ENCODE data around the gene FADS2.

The FADS2 gene

DNA sequence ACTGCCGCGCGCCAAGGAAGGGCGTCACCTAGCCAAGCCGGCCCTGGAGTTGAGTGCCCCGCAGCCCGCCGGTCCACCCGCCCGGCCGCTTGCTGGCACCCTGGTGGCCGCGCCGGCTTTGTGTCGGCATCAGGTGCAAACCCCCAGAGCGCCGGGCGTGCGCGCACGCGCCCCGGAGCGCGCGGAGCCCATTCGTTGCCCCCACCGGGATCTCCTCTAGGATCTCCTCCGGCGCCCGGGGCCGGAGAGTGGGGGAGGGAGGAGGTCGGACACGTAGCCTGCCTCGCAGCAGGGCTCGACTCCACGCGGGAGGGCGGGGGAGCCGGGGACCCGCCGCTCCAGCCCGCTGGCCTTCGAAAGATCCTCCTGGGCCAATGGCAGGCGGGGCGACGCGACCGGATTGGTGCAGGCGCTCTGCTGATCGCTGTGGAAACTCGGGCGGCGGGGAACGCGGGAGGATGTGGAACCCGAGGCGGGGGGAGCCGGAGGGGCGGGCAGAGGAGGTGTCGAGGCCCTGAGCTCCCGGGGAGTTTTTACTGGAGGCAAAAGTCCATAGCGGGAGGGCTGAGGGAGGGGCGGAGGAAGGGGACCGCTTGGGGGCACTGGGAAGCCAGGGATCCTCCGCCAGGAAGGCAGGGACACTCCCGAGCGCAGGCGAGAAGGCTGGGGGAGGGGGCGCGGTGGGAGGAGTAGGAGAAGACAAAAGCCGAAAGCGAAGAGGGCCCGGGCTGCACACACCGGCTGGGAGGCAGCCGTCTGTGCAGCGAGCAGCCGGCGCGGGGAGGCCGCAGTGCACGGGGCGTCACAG, at the start of gene FADS2:
TSS of gene FADS2 (plus strand) at position 730 of the 808 bp plus-strand sequence. CDS start 91 bp downstream, outside the sequence.
- peak within 1 kb of the TSS; percentile 78 for H3K27ac Mint-ChIP-seq
- H3K36me3 Mint-ChIP-seq (ENCODE audit: low read depth), result peaks cover 1% of the 10 kb centered on the region
- peaks cover 20% of the 10 kb centered on the region for H3K4me1 Mint-ChIP-seq (ENCODE audit: low read depth)
- H3K27me3 Mint-ChIP-seq, result peaks cover 53% of the 10 kb centered on the region
- DNase-seq, result peak; percentile 77
- H3K9me3 Mint-ChIP-seq, result no peaks in the 10 kb centered on the region
- peak within 1 kb of the TSS; percentile 84 for H3K4me3 Mint-ChIP-seq

DNA sequence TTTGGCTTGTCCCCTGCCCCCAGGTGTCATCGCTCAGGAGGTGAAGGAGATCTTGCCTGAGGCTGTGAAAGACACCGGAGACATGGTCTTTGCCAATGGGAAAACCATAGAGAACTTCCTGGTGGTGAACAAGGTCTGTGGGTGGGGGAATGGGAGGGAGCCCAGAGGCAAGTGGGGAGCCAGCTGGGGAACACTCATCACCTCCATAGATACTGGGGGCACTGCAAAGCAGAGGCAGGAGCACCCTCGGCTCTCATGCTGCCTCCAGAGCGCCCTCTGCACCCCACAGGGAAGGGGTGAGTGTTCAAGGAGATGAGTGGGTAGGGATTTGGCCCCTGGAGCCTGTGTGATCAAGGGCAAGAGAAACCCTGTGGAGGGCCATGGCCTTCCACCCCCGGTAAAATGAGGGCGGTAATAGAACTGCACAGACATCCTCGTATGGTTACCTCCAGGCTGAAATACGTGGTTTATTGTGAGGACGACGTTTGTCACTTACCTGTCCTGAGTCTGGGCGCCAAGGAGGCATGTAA, 49.7 kb upstream of the FADS2 start:
- Mint-ChIP-seq H3K27me3 (peaks cover 7% of the 10 kb centered on the region), H3K4me1 (ENCODE audit: low read depth) (peaks cover 16% of the 10 kb centered on the region), H3K27ac (no peak overlapping the region), H3K4me3 (no peak overlapping the region), H3K9me3 (no peaks in the 10 kb centered on the region), H3K36me3 (ENCODE audit: low read depth) (peaks cover 6% of the 10 kb centered on the region)
- no peak for DNase-seq

DNA sequence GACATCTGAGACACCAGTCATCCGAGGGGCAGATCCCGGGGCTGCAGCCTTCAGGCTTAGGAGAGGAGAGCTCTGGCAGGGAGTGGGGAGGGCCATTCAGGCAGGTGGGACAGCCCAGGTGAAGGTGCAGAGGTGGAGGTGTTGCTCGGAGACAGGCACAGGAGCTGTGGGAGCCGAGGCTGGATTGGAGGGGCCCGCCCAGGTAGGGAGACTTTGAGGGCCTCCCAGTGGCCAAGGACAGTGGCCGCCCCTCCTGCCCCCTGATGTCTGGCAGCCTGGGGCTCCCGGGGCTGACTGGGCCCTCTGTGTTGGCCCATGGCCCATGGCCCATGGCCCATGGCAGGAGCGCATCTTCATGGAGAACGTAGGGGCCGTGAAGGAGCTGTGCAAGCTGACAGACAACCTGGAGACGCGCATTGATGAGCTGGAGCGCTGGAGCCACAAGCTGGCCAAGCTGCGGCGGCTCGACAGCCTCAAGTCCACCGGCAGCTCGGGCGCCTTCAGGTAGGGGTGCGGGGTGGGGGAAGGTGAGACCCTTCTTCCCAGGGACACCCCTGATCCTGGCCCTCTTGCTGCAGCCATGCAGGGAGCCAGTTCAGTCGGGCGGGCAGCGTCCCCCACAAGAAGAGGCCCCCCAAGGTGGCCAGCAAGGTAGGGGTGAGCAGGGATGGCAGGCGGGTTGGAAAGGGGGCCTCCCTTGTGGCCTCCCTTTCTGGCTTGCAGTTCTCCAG, 49.0 kb upstream of the FADS2 start:
- Mint-ChIP-seq H3K9me3 (no peaks in the 10 kb centered on the region), H3K4me3 (no peak overlapping the region), H3K27ac (no peak overlapping the region), H3K27me3 (peaks cover 7% of the 10 kb centered on the region), H3K36me3 (ENCODE audit: low read depth) (peaks cover 11% of the 10 kb centered on the region), H3K4me1 (ENCODE audit: low read depth) (peaks cover 16% of the 10 kb centered on the region)
- DNase-seq, result no peak

DNA sequence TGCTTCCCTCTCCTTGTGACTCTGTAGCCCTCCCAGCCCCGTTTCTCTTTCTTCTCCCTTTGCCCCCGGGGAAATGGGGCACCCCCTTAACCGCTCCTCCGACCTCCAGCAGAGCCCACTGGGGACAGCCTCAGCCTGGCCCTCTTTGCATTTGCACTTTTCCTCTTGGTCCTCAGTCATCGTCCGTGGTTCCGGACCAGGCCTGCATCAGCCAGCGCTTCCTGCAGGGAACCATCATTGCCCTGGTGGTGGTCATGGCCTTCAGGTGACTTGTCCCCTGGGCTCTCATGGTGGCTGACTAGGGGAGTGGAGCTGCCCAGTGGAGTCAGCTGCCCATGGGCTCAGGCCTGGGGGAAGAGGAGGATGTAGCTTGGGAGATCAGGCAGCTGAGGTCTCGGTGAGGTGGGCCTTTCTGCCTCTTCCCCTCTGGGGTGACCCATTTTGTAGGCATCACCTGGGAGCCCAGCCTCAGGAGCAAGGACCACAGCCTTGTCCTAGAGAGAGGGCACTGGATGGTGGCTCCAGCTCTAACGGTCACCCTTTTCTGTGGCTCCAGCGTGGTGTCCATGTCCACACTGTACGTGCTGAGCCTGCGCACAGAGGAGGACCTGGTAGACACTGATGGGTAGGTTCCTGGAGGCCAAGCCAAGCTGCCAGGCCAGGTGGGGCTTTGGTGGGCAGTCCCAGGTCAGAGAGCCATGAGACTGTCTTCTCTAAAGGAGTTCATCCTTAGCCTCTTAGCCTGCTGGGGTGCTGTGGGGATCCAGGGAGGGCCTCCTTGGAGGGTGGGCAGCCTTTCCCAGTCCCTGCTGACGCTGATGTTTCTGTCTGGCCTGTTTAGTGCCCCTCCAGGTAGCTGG, 48.2 kb upstream of the FADS2 start:
- H3K4me3 Mint-ChIP-seq, result no peak overlapping the region
- DNase-seq, result no peak
- H3K9me3 Mint-ChIP-seq, result no peaks in the 10 kb centered on the region
- H3K4me1 Mint-ChIP-seq (ENCODE audit: low read depth), result peaks cover 16% of the 10 kb centered on the region
- H3K36me3 Mint-ChIP-seq (ENCODE audit: low read depth), result peaks cover 19% of the 10 kb centered on the region
- peaks cover 7% of the 10 kb centered on the region for H3K27me3 Mint-ChIP-seq
- no peak overlapping the region for H3K27ac Mint-ChIP-seq

DNA sequence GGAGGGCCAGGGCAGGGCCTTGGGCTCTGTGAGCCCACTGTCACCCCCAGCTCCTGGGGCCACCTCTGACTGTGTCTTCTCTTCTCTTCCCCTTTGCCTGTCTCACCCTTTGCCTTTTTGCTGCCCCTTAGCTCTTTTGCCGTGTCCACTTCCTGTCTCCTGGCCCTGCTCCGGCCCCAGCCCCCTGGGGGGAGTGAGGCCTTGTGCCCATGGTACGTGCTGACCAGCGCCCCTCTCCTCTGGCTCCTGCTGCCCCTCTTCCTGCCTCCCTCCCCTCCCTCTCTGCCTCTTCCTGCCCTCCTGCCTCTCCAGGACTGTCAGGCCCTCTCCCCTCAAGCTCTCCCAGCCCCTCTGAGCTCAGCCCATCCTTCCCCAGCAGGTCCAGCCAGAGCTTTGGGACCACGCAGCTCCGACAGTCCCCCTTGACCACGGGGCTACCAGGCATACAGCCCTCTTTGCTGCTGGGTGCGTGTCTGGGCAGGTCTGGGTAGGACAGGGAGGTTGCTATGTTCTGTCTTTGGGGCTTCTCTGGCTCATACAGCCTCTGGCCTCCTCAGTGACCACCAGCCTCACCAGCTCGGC, 47.4 kb upstream of the FADS2 start:
- Mint-ChIP-seq H3K27ac (no peak overlapping the region), H3K36me3 (ENCODE audit: low read depth) (peaks cover 27% of the 10 kb centered on the region), H3K9me3 (no peaks in the 10 kb centered on the region)

DNA sequence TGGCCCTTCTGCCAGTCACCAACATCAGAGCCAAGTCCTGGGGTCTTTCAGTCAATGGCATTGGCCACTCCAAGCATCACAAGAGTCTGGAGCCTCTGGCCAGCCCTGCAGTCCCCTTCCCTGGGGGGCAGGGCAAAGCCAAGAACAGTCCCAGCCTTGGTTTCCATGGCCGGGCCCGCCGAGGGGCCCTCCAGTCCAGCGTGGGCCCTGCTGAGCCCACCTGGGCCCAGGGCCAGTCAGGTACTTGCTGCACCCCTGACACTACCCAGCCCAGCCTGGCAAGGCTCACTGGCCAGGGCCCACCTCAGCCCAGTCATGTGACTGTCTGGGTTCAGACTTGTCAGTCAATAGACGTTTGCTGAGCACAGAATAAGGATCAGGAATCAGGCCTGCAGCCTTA, 46.5 kb upstream of the FADS2 start:
- DNase-seq, result no peak
- H3K4me1 Mint-ChIP-seq (ENCODE audit: low read depth), result peaks cover 14% of the 10 kb centered on the region
- H3K9me3 Mint-ChIP-seq, result no peaks in the 10 kb centered on the region
- H3K36me3 Mint-ChIP-seq (ENCODE audit: low read depth), result peaks cover 36% of the 10 kb centered on the region
- no peak overlapping the region for H3K27ac Mint-ChIP-seq
- peaks cover 6% of the 10 kb centered on the region for H3K27me3 Mint-ChIP-seq
- no peak overlapping the region for H3K4me3 Mint-ChIP-seq

More for the DNA sequence above, 47.4 kb upstream of the FADS2 start:
- Mint-ChIP-seq H3K4me3 (no peak overlapping the region), H3K27me3 (peaks cover 7% of the 10 kb centered on the region), H3K4me1 (ENCODE audit: low read depth) (peaks cover 16% of the 10 kb centered on the region)
- no peak for DNase-seq

DNA sequence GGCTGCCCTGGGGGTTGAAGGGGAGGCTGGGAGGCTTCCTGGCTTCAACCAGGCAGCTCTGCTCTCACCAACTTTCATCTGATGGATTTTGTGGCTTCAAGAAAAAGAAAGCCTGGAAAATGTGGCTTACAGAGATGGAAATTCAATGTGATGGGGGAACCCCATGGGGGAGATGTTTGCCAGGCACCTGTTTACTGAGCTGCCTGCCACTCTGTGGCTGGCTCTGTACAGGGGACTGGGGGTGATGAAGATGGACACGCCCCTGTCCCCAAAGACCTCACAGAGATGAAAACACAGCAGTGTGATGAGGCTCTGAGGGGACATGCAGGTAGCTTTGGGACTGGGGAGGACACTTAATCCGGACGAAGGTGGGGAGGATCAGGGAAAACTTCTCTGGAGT, 45.8 kb upstream of the FADS2 start:
- Mint-ChIP-seq H3K27me3 (peaks cover 4% of the 10 kb centered on the region), H3K27ac (peak overlapping the region; percentile 66), H3K4me3 (no peak overlapping the region), H3K9me3 (no peaks in the 10 kb centered on the region), H3K36me3 (ENCODE audit: low read depth) (peaks cover 43% of the 10 kb centered on the region), H3K4me1 (ENCODE audit: low read depth) (peaks cover 8% of the 10 kb centered on the region)
- DNase-seq, result no peak

DNA sequence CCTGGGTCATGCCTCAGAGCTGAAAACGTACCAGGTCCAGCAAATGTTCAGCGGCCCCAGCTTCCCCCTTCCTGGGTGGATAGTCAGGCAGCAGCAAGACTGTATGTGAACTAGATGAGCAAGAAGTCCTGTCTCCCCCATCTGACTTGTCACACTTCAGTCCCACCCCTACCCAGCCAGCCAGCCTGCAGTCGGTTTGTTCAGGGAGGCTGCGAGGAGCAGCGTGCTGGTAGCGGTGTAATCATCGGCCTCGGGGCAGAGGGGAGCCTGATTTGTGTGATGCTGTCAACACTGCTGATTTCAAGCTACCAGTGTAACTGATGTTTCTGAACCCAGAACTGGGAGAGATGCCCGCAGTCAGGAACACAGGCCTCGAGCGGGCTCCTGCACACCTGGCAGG, 45.3 kb upstream of the FADS2 start:
- Mint-ChIP-seq H3K27me3 (peaks cover 3% of the 10 kb centered on the region), H3K4me1 (ENCODE audit: low read depth) (peaks cover 6% of the 10 kb centered on the region), H3K4me3 (no peak overlapping the region), H3K9me3 (no peaks in the 10 kb centered on the region), H3K36me3 (ENCODE audit: low read depth) (peaks cover 48% of the 10 kb centered on the region), H3K27ac (no peak overlapping the region)
- no peak for DNase-seq

DNA sequence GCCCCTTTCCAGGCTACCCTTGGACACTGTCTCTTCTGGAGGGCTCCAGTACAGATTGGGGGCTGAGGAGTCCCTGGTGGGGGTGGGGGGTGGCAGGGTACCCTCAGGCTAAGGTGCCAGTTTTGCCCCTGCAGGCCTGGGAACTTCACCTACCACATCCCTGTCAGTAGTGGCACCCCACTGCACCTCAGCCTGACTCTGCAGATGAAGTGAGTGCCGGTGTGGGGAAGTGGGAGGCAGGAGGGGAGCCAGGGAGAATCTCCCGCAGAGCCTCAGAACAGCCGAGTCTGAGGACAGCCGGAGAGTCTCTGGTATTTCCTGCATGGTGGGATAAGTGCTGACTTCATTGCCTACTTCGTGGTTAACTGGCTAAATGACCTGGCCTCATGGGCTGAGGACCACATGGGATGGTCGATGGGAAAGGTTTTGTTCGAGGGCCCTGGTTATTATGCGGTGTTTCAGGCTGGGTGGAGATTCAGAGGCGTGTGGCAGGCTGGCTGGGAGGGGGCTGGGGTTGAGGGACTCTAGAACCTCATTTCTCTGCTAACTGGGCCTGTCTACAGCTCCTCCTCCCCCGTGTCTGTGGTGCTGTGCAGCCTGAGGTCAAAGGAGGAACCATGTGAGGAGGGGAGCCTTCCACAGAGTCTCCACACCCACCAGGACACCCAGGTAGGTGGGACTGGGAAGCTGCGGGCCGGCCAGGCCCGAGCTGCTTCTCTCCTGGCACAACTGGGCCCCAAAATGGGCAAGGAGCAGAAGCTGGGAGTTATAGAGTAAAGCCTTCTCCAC, 44.2 kb upstream of the FADS2 start:
- H3K4me3 Mint-ChIP-seq, result no peak overlapping the region
- peaks cover 4% of the 10 kb centered on the region for H3K4me1 Mint-ChIP-seq (ENCODE audit: low read depth)
- H3K36me3 Mint-ChIP-seq (ENCODE audit: low read depth), result peaks cover 57% of the 10 kb centered on the region
- DNase-seq, result no peak
- no peaks in the 10 kb centered on the region for H3K9me3 Mint-ChIP-seq
- H3K27me3 Mint-ChIP-seq, result no peaks in the 10 kb centered on the region
- H3K27ac Mint-ChIP-seq, result no peak overlapping the region

DNA sequence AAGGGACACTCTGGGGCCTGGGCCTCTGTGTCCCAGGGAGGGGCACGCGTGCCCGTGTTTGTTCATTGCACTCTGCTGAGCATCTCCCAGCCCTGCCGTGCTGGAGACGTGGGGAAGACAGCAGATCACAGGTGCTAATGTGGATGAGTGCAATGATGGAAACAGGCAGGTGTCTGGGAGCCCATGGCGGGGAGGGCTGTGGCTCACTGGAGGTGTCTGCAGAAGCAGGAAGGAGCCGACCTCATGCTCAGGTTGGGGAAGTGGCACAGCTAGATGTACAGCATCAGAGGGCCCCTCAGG, 43.6 kb upstream of the FADS2 start:
- H3K27me3 Mint-ChIP-seq, result no peaks in the 10 kb centered on the region
- H3K36me3 Mint-ChIP-seq (ENCODE audit: low read depth), result peaks cover 62% of the 10 kb centered on the region
- DNase-seq, result no peak
- H3K27ac Mint-ChIP-seq, result no peak overlapping the region
- no peak overlapping the region for H3K4me3 Mint-ChIP-seq
- peaks cover 8% of the 10 kb centered on the region for H3K4me1 Mint-ChIP-seq (ENCODE audit: low read depth)
- no peaks in the 10 kb centered on the region for H3K9me3 Mint-ChIP-seq

DNA sequence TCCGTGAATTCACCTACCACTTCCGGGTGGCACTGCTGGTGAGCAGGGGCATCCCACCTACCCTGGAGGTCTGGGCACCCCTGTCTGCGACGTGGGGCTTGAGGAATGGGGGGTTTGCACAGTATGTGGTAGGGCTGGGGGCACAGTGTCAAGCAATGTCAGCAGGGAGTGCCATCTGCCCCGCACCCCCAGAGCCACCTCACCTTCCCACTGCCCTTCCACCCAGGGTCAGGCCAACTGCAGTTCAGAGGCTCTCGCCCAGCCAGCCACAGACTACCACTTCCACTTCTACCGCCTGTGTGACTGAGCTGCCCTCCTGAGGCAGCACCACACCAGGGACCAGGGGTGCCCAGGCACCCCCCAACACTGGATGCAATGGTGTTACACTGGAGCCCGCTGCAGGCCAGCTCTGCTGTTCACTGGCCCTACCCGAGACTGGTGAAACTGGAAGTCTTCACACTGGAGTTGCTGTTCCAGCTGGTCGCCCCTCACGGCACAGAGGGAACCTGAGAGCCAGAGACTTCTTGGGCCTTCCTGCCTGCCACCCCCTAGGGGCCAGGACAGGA, 42.2 kb upstream of the FADS2 start:
- Mint-ChIP-seq H3K4me1 (ENCODE audit: low read depth) (peaks cover 21% of the 10 kb centered on the region), H3K4me3 (no peak overlapping the region), H3K27ac (no peak overlapping the region), H3K27me3 (no peaks in the 10 kb centered on the region), H3K36me3 (ENCODE audit: low read depth) (peaks cover 77% of the 10 kb centered on the region), H3K9me3 (no peaks in the 10 kb centered on the region)
- no peak for DNase-seq

DNA sequence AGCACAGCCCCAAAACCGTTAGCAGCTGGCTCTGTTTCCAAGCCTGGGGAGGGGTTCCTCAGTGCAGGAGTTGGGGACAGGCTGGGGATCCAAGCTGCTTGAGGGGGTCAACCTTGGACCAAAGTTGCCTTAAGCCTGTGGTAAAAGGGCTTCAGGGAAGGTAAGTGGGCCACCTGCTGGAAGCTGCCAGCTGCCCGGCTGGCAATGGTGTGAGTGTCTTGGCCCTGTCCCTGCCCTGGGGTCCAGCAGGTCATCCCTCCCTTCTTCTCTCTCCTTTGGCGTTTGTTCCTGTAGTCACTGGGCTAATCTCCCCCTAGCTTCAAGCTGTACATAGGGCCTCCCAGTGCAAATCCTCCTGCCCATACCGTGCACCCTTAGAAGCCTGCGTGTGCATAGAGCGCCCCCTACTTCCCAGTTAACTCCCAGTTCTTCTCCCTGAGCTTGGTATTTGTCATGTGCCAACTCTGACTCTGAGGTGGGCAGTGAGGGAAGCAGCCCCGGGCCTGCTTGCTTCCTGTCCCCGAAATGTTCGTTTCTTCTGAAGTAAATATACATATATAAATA, 40.1 kb upstream of the FADS2 start:
- Mint-ChIP-seq H3K9me3 (no peaks in the 10 kb centered on the region), H3K4me1 (ENCODE audit: low read depth) (peaks cover 28% of the 10 kb centered on the region), H3K4me3 (no peak overlapping the region), H3K27ac (no peak overlapping the region), H3K36me3 (ENCODE audit: low read depth) (peaks cover 89% of the 10 kb centered on the region), H3K27me3 (no peaks in the 10 kb centered on the region)
- no peak for DNase-seq

DNA sequence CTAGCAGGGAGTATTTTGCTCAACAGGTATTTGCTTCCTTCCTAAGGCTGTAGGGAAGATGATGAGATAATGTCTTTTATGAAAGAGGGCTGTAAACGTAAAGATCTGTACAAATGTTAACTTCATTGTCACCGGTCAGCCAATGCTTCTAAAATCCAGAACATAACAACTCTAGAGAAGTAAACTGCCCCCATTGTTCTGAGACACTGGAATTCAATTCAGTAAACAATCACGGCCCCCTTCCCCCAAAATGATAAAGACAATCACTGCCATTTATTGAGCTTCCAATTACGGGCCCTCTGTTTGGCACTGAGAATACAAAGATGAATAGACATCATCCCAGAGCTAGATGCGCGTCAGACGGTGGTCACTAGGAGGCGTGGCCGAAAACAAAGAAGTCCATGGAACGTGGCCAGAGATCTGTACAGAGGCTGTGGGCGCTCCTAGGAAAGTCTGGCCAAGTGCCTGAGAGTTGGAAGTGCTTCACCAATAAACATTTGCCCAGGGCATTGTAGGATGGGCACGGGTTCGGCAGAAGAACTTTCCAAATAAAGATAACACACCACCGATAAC, 36.3 kb upstream of the FADS2 start:
- H3K4me1 Mint-ChIP-seq (ENCODE audit: low read depth), result peaks cover 53% of the 10 kb centered on the region
- H3K9me3 Mint-ChIP-seq, result no peaks in the 10 kb centered on the region
- DNase-seq, result peak; percentile 60
- H3K27ac Mint-ChIP-seq, result peak overlapping the region; percentile 100
- H3K36me3 Mint-ChIP-seq (ENCODE audit: low read depth), result peaks cover 90% of the 10 kb centered on the region
- H3K4me3 Mint-ChIP-seq, result peak overlapping the region; percentile 92
- H3K27me3 Mint-ChIP-seq, result no peaks in the 10 kb centered on the region
